Activated CD8-positive, alpha-beta memory T cell treated with anti-CD3 and anti-CD28 coated beads for 4 hours (primary cell): ENCODE measurements around the gene OR4D6.
"Not testable (repeated sequence)": the region's sequence is repeated elsewhere in the genome, so short reads cannot be mapped to it uniquely, and the experiment has no call there.

Experiments
- DNase-seq, 2 donors: peaks; one replicate each; pipeline ENCODE4 v3.0.0-alpha.2; 2020; ENCODE audit warnings: low read depth in 2 of 2

Gene OR4D6

GRCh38 chr11:59456661-59457060, at the start of gene OR4D6:
Gene OR4D6 (plus strand): TSS chr11:59456961. CDS start chr11:59456961, 0 bp downstream.
- DNase-seq, result no peak

GRCh38 chr11:59413646-59414045, 43.1 kb upstream of the OR4D6 start:
- no peak for DNase-seq

GRCh38 chr11:59415111-59415510, 41.6 kb upstream of the OR4D6 start:
- no peak for DNase-seq

GRCh38 chr11:59416613-59417012, 40.1 kb upstream of the OR4D6 start:
- no peak for DNase-seq

- DNase-seq, result no peak
Measured at GRCh38 chr11:59417023-59417422, 39.7 kb upstream of the OR4D6 start.

GRCh38 chr11:59418156-59418555, 38.6 kb upstream of the OR4D6 start:
- DNase-seq, result no peak

GRCh38 chr11:59423835-59424234, 32.9 kb upstream of the OR4D6 start:
- DNase-seq, result no peak

- no peak for DNase-seq
Measured at GRCh38 chr11:59425131-59425530, 31.6 kb upstream of the OR4D6 start.

- no peak for DNase-seq
Measured at GRCh38 chr11:59426361-59427067, 30.2 kb upstream of the OR4D6 start, which contains the start of gene OR5A2. Gene OR5A2 (minus strand): TSS chr11:59426413. CDS start chr11:59422953, 3,460 bp downstream.

- DNase-seq, result no peak
Measured at GRCh38 chr11:59427068-59427382, 29.7 kb upstream of the OR4D6 start.

GRCh38 chr11:59429924-59430516, 26.7 kb upstream of the OR4D6 start:
- DNase-seq, result no peak

- DNase-seq, result no peak
Measured at GRCh38 chr11:59436169-59436568, 20.6 kb upstream of the OR4D6 start, which contains the start of gene OR5A1. Gene OR5A1 (plus strand): TSS chr11:59436469. CDS start chr11:59443169, 6,700 bp downstream.

GRCh38 chr11:59437770-59438169, 19.0 kb upstream of the OR4D6 start:
- no peak for DNase-seq

GRCh38 chr11:59445624-59446023, 11.1 kb upstream of the OR4D6 start:
- not testable (repeated sequence) for DNase-seq

GRCh38 chr11:59448484-59448883, 8.3 kb upstream of the OR4D6 start:
- no peak for DNase-seq

GRCh38 chr11:59459916-59460315, 3.2 kb downstream of the OR4D6 start:
- no peak for DNase-seq

GRCh38 chr11:59463190-59463641, 6.5 kb downstream of the OR4D6 start:
- DNase-seq, result no peak

- DNase-seq, result no peak
Measured at GRCh38 chr11:59473015-59473414, 16.3 kb downstream of the OR4D6 start, which contains the start of gene OR4D10. Gene OR4D10 (plus strand): TSS chr11:59473315. CDS start chr11:59477430, 4,115 bp downstream.

GRCh38 chr11:59475176-59475575, 18.4 kb downstream of the OR4D6 start:
- DNase-seq, result no peak

- no peak for DNase-seq
Measured at GRCh38 chr11:59479906-59480305, 23.1 kb downstream of the OR4D6 start.

GRCh38 chr11:59480359-59480758, 23.6 kb downstream of the OR4D6 start:
- DNase-seq, result no peak

GRCh38 chr11:59501931-59502330, 45.2 kb downstream of the OR4D6 start:
- no peak for DNase-seq

GRCh38 chr11:59503276-59503675, 46.5 kb downstream of the OR4D6 start, which contains the start of gene OR4D11:
Gene OR4D11 (plus strand): TSS chr11:59503576. CDS start chr11:59503576, 0 bp downstream.
- DNase-seq, result no peak
